Right lobe of liver (tissue), 4 donors: ENCODE results near the gene ST8SIA5.

ENCODE experiments used
- CTCF ChIP-seq, 4 donors: fragments of 200-600 bp in 3 of 4; fragments of 450-650 bp in 1 of 4; IDR thresholded peaks; one replicate each; pipeline versions ENCODE4 v1.5.1 to v1.8.0; 2016 to 2022; ENCODE audit warnings: antibody characterized with exemption in 4 of 4, mild to moderate bottlenecking in 2 of 4
- POLR2A ChIP-seq: fragments of 450-650 bp; IDR thresholded peaks from one replicate; pipeline ENCODE4 v1.6.1; 2017; ENCODE audit warnings: antibody characterized with exemption, mild to moderate bottlenecking
- donor health status: DM: no; HTN: no; CAD: no.
- donor health status: DM: no; HTN: no; CAD: no.
- donor health status: DM: no; HTN: yes; CAD: no.

GRCh38 chr18:46632401-46633071 is 124.3 kb downstream of the ST8SIA5 start:
- TF ChIP-seq CTCF (IDR thresholded peaks at IDR 0.05) (no peak), POLR2A (no peak)
